AG09309 (cell line): ENCODE results near the gene PRSS38.
"Not testable (repeated sequence)": the region's sequence is repeated elsewhere in the genome, so short reads cannot be mapped to it uniquely, and the experiment has no call there.

Experiments
- DNase-seq: peaks from one replicate; pipeline ENCODE4 v3.0.0-alpha.2; 2010; ENCODE audit warnings: low read depth
- H3K4me3 ChIP-seq: 2 replicates; pipeline ENCODE4 v1.5.1; 2011; ENCODE audit warnings: mild to moderate bottlenecking, low read depth, low read length, moderate library complexity; ENCODE audit not compliant: control insufficient read depth
- CTCF ChIP-seq: IDR thresholded peaks from 2 replicates; pipeline ENCODE4 v1.5.1; 2011; ENCODE audit warnings: mild to moderate bottlenecking, low read depth, low read length, inconsistent platforms; ENCODE audit not compliant: insufficient read depth, control insufficient read depth; ENCODE audit errors: missing control alignments

PRSS38 gene

DNA sequence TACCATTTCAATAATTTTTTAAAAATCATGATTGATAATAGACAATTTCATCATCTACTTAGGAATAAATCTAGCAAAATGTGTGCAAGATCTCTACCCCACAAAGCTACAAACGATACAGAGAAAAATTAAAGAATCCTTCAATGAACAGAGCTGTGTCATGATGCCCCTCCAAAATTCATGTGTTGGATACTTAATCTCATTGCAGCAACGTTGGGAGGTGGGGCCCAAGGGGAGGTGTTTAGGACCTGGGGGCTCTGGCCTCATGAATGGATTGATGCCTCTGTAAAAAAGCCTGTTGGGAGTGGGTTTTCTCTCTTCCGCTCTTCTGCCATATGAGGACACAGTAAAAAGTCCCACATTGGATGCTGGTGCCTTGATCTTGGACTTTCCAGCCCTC lies 54.9 kb downstream of the PRSS38 start:
- H3K4me3 ChIP-seq = no peak overlapping the region
- TF ChIP-seq CTCF = no peak
- no peak for DNase-seq

DNA sequence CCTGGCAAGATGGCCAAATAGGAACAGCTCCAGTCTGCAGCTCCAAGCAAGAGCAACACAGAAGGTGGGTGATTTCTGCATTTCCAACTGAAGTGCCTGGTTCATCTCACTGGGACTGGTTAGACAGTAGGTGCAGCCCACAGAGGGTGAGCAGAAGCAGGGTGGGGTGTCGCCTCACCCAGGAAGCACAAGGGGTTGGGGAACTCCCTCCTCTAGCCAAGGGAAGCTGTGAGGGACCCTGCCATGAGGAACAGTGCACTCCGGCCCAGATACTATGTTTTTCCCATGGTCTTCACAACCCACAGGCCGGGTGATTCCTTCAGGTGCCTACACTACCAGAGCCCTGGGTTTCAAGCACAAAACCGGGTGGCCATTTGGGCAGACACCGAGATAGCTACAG lies 56.4 kb downstream of the PRSS38 start:
- DNase-seq, H3K4me3 ChIP-seq: not testable (repeated sequence)

DNA sequence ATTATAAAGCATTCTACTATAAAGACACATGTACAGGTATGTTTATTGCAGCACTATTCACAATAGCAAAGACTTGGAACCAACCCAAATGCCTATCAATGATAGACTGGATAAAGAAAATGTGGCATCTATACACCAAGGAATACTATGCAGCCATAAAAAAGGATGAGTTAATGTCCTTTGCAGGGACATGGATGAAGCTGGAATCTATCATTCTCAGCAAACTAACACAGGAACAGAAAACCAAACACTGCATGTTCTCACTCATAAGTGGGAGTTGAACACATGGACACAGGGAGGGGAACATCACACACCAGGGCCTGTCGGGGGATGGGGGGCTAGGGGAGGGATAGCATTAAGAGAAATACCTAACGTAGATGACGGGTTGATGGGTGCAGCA lies 62.3 kb downstream of the PRSS38 start:
- DNase-seq, H3K4me3 ChIP-seq: not testable (repeated sequence)

GRCh38 chr1:227880342-227880924 lies 65.0 kb downstream of the PRSS38 start:
- no peak for DNase-seq
- no peak for TF ChIP-seq CTCF
- no peak overlapping the region for H3K4me3 ChIP-seq

DNA sequence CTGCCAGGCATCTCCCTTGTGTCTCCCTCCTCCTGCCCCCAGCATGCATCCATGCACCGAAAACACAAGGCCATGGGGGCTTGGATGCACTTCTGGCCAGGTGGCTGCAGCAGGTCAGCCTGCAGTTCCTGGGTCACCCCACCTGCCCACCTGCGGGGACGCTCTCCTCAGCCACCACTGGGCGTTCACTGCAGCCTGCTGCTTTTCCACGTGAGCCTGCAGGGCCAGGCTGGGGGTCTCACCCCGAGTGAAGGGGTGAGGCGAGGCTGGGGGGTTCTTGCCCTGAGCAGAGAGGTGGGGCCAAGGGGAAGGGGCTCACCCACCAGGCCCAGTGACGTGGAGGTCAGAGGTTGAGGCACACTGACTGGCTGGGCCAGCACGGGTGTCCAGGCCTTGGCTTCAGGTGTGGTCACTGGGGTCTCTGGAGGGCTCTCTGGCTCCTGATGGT lies 67.6 kb downstream of the PRSS38 start:
- DNase-seq = no peak
- no peak overlapping the region for H3K4me3 ChIP-seq
- TF ChIP-seq CTCF = no peak

- H3K4me3 ChIP-seq = no peak overlapping the region
- TF ChIP-seq CTCF = no peak
- DNase-seq = no peak
Measured at GRCh38 chr1:227883641-227884301, 68.3 kb downstream of the PRSS38 start.

GRCh38 chr1:227884370-227885134 lies 69.1 kb downstream of the PRSS38 start:
- DNase-seq = no peak
- H3K4me3 ChIP-seq = no peak overlapping the region
- no peak for TF ChIP-seq CTCF

- no peak for TF ChIP-seq CTCF
- no peak for DNase-seq
- no peak overlapping the region for H3K4me3 ChIP-seq
Measured at GRCh38 chr1:227885135-227885647, 69.7 kb downstream of the PRSS38 start.
